Right lobe of liver (tissue), 6 donors: Measurements from ENCODE around the gene ISG15. TPM values are rescaled to one million over a fixed set of nuclear protein-coding genes. Genes with fewer than 3 reads are reported as not detected.
"Not testable (repeated sequence)": the region's sequence is repeated elsewhere in the genome, so short reads cannot be mapped to it uniquely, and the experiment has no call there.

Experiments
- ATAC-seq, 4 donors: fragments of 200-7000 bp; cut with Tn5 transposase; one replicate each; pipeline ENCODE4 v1.9.1; 2020; ENCODE audit warnings: mild to moderate bottlenecking in 4 of 4, moderate library complexity in 4 of 4
- DNase-seq, 3 donors: peaks; one replicate each; pipeline ENCODE4 v3.0.0-alpha.2; 2020
- H3K27ac ChIP-seq, 3 donors: fragments of 200-600 bp; one replicate each; pipeline ENCODE4 v1.8.0; 2022
- H3K27me3 ChIP-seq, 2 donors: fragments of 200-600 bp; one replicate each; pipeline ENCODE4 v1.8.0; 2022
- H3K36me3 ChIP-seq, 4 donors: fragments of 200-600 bp; sonication (generic) in 1 of 4; one replicate each; pipeline versions ENCODE4 v1.5.1 to v1.8.0; 2017 to 2022; ENCODE audit warnings: control low read depth in 1 of 4
- H3K4me1 ChIP-seq, 4 donors: fragments of 200-600 bp; sonication (generic) in 1 of 4; one replicate each; pipeline versions ENCODE4 v1.5.1 to v1.8.0; 2017 to 2022; ENCODE audit warnings: control low read depth in 1 of 4
- H3K4me3 ChIP-seq, 3 donors: fragments of 200-600 bp; one replicate each; pipeline ENCODE4 v1.8.0; 2022
- H3K9me3 ChIP-seq, 4 donors: fragments of 200-600 bp; sonication (generic) in 1 of 4; one replicate each; pipeline versions ENCODE4 v1.5.1 to v1.8.0; 2017 to 2022; ENCODE audit warnings: control low read depth in 1 of 4
- POLR2A ChIP-seq: fragments of 450-650 bp; IDR thresholded peaks from one replicate; pipeline ENCODE4 v1.6.1; 2017; ENCODE audit warnings: antibody characterized with exemption, mild to moderate bottlenecking
- whole genome bisulfite sequencing: methylation state at CpG from one replicate; pipeline ENCODE4 v1.1.6; 2018; ENCODE audit warnings: low coverage, low lambda C conversion rate; ENCODE audit not compliant: insufficient coverage; ENCODE audit errors: missing lambda C conversion rate; 5-methylcytosine and 5-hydroxymethylcytosine counted together
- intact Hi-C, 2 donors: fragments of 100-400 bp; cut with DNase I; formaldehyde crosslinking; loops; one replicate each; pipeline versions ENCODE4 v1.11.2 to v1.14.1; 2022
- total RNA-seq, 6 experiments: library from RNA; depleted of rRNA in 2 of 6; stranded (reverse); fragments of >200 nt in 2 of 6; fragmentation: NEBNext Ultra II Directional in 3 of 6; extraction: Animal tissue kit (Norgen Biotek cat#: 25700) in 3 of 6; gene quantifications; one replicate each; pipeline versions ENCODE4 v1.1.0 to v1.2.4, GENCODE V29; 2016 to 2023
- TF ChIP-seq, protein P1 (sequence below), 4 donors: fragments of 200-600 bp in 3 of 4; fragments of 450-650 bp in 1 of 4; IDR thresholded peaks; one replicate each; pipeline versions ENCODE4 v1.5.1 to v1.8.0; 2016 to 2022; ENCODE audit warnings: antibody characterized with exemption in 4 of 4, mild to moderate bottlenecking in 2 of 4
- donor health status: DM: no; HTN: yes; CAD: no.
- donor health status: DM: no; HTN: no; CAD: no.
- donor health status: DM: no; HTN: no; CAD: no.
- donor health status: DM: no; HTN: yes; CAD: no.
- donor health status: DM: no; HTN: yes; CAD: no.

ISG15 gene
- total RNA-seq, 6 experiments from 2014 or later, result 16.3 to 98.7 (median 26.4) TPM

DNA sequence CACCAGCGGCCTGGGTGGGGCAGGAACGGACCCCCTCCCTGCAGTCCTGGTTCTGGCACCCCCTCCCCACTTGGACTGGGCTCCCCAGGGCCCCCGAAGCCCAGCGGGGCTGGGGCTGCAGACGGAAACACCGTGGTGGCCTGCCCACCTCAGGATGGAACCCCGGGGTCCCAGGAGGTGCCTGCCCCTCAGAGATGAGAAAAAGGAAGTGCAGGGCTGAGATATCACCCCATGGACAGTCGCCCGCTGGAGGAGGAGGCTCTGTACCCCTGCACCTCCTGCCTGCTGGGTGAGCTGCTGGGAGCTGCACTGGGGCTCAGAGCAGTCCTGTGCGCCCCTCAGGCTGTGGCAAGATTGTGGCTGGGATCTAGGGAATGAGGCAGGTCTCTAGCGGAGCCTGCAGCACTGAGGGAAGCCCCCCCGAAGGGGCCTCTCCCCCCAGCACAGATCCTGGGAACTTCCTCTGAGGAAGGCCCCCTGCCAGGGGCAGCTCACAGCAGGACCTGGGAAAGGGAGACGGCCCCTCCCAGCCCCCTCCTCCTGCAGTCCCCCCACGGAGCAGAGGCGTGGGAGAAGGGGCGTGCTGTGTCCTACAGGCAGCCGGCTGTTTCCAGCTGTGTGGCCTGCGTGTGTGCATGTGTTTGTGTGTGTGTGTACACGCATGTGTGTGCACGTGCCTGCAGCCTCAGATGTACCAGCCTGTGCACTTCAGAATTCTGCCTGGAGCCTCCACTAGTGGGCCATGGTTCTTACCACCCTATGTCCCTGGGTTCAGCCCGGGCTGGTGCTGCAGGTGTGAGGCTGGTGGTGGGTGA, 13.5 kb downstream of the ISG15 start:
- intact Hi-C loops, result no loop called here
- ATAC-seq, result no peak
- Histone ChIP-seq H3K9me3 (no peaks in the 10 kb centered on the region), H3K27me3 (no peaks in the 10 kb centered on the region), H3K36me3 (no peaks in the 10 kb centered on the region), H3K4me1 (no peaks in the 10 kb centered on the region), H3K4me3 (no peak overlapping the region), H3K27ac (no peak overlapping the region)
- DNase-seq, result no peak
- TF ChIP-seq, protein P1, sequence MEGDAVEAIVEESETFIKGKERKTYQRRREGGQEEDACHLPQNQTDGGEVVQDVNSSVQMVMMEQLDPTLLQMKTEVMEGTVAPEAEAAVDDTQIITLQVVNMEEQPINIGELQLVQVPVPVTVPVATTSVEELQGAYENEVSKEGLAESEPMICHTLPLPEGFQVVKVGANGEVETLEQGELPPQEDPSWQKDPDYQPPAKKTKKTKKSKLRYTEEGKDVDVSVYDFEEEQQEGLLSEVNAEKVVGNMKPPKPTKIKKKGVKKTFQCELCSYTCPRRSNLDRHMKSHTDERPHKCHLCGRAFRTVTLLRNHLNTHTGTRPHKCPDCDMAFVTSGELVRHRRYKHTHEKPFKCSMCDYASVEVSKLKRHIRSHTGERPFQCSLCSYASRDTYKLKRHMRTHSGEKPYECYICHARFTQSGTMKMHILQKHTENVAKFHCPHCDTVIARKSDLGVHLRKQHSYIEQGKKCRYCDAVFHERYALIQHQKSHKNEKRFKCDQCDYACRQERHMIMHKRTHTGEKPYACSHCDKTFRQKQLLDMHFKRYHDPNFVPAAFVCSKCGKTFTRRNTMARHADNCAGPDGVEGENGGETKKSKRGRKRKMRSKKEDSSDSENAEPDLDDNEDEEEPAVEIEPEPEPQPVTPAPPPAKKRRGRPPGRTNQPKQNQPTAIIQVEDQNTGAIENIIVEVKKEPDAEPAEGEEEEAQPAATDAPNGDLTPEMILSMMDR (IDR thresholded peaks at IDR 0.05), result no peak
- TF ChIP-seq POLR2A, result no peak
- 82% methylated on average over 4 of the region's 21 CpGs for WGBS

DNA sequence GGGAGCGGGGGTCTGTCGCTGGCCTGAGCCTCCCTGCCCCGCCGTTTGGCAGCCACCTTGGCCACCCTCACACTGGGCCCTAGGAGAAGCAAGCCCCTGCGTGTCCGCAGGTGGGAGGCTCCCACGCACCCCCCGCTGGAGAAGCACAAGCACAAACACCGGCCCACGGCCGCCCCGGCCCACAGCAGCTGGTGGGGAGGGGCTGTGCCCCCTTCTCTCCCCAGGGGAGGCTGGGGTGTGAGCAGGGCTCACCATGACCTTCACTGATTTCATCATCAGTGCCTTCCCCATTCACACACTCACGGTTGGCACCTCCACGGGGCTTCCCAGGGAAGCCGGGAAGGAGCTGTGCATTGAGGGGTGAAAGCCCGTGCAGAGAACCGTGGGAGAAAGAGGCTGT, 14.5 kb downstream of the ISG15 start:
- ATAC-seq (no peak), DNase-seq (no peak)
- WGBS, result 20% methylated on average over 2 of the region's 17 CpGs
- H3K36me3 ChIP-seq, result no peaks in the 10 kb centered on the region
- H3K4me3 ChIP-seq, result no peak overlapping the region
- intact Hi-C loops, result no loop called here
- no peak for TF ChIP-seq POLR2A
- TF ChIP-seq, protein P1 (IDR thresholded peaks at IDR 0.05), result no peak
- H3K27ac ChIP-seq, result no peak overlapping the region
- H3K4me1 ChIP-seq, result peaks cover 0 to 2% (median 0%) of the 10 kb centered on the region in 4 donors
- H3K9me3 ChIP-seq, result no peaks in the 10 kb centered on the region
- H3K27me3 ChIP-seq, result no peaks in the 10 kb centered on the region

DNA sequence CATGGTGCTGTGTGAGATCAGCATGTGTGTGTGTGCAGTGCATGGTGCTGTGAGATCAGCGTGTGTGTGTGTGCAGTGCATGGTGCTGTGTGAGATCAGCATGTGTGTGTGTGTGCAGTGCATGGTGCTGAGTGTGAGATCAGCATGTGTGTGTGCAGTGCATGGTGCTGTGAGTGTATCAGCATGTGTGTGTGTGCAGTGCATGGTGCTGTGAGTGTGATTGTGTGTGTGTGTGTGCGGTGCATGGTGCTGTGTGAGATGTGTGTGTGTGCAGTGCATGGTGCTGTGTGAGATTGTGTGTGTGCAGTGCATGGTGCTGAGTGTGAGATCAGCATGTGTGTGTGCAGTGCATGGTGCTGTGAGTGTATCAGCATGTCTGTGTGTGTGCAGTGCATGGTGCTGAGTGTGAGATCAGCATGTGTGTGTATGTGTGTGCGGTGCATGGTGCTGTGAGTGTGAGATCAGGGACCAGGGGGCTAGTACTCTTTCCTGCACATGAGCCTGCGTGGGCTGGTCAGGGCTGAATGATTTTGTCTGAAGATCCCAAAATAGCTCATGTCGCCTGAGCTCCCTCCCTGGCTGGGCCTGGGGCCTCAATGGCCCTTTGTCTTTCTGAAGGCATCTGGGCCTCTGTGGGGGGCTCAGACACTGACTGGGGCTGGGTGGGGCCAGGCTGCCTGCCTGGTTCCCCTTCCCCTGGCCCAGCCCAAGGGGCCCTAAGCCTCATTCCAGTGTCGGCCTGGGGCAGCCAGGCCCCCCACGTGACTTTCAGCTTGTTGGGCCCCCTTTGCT, 17.8 kb downstream of the ISG15 start:
- H3K36me3 ChIP-seq, H3K4me3 ChIP-seq, H3K4me1 ChIP-seq, intact Hi-C loops, ATAC-seq, H3K9me3 ChIP-seq, H3K27me3 ChIP-seq, H3K27ac ChIP-seq, DNase-seq: not testable (repeated sequence)
- WGBS, result 40% methylated on average over 1 of the region's 7 CpGs

DNA sequence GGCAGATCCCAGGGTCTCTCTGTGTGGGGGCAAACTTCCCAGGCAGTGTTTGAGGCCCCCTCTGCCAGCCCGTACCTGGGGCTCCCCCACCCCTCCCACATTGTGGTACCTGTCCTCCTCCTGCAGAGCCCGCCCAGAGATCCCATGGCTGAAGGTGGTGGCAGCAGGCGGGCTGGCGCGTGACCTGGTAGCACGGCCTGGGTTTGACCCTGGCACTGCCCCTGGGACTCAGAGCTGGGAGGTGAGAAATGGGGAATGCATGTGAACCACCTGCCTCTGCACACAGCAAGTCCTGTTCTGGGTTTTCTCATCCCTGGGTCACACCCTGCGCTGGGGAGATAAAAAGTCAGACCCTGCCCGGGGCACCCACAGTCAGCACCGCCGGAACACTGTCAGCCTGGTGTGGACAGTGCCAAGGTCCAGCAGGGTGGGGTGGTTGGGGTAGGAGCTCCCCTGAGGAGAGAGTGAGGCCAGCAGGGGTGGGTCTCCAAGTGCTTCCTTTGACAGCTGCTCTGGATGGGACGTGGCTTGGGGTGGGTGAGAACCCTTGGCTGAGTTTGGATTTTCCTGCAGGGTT, 18.4 kb downstream of the ISG15 start:
- H3K27ac ChIP-seq, result no peak overlapping the region
- no peaks in the 10 kb centered on the region for H3K9me3 ChIP-seq
- intact Hi-C loops, result no loop called here
- H3K4me1 ChIP-seq, result peaks cover 0 to 7% (median 0%) of the 10 kb centered on the region in 4 donors
- DNase-seq (no peak), ATAC-seq (no peak)
- H3K27me3 ChIP-seq, result no peaks in the 10 kb centered on the region
- no peak overlapping the region for H3K4me3 ChIP-seq
- TF ChIP-seq, protein P1 (IDR thresholded peaks at IDR 0.05), result no peak
- no peak for TF ChIP-seq POLR2A
- WGBS, result 80% methylated on average over 1 of the region's 11 CpGs
- no peaks in the 10 kb centered on the region for H3K36me3 ChIP-seq
